Panc1 (cell line): ENCODE measurements around the gene TFF3. TPM values are rescaled to one million over a fixed set of nuclear protein-coding genes. Genes with fewer than 3 reads are reported as not detected.

ENCODE experiments used
- ATAC-seq: fragments of 200-7000 bp; cut with Tn5 transposase; 2 replicates; pipeline ENCODE4 v1.9.1; 2020; ENCODE audit warnings: mild to moderate bottlenecking, moderate library complexity
- BruUV-seq: library from RNA; stranded (reverse); fragments of 400-500 nt; replicated peaks from 2 replicates; lab custom pipeline; 2021; lab: Mats Ljungman, UMichigan
- CTCF ChIA-PET: fragments of 300-600 bp; sonication (Branson Sonifier 250); formaldehyde crosslinking; loops from one replicate; lab custom pipeline; 2022; ENCODE audit warnings: antibody characterized with exemption; lab: Charles Lee
- POLR2A ChIA-PET: fragments of 300-600 bp; sonication (Branson Sonifier 250); formaldehyde crosslinking; loops from one replicate; lab custom pipeline; 2022; ENCODE audit warnings: antibody characterized with exemption; lab: Charles Lee
- DNase-seq: peaks from one replicate; pipeline ENCODE4 v3.0.0-alpha.2; 2010; ENCODE audit warnings: low read depth, low spot score
- H3K27ac ChIP-seq: 2 replicates; pipeline ENCODE4 v1.5.1; 2011; ENCODE audit warnings: mild to moderate bottlenecking, low read length, inconsistent platforms
- H3K27me3 ChIP-seq: fragments of 200-500 bp; sonication (Bioruptor generic); 2 replicates; pipeline ENCODE4 v1.6.0; 2014; ENCODE audit warnings: low read length, inconsistent platforms; ENCODE audit not compliant: control insufficient read depth, insufficient read depth
- H3K36me3 ChIP-seq: fragments of 200-500 bp; sonication (Bioruptor generic); 2 replicates; pipeline ENCODE4 v1.5.1; 2014; ENCODE audit warnings: inconsistent platforms, mild to moderate bottlenecking, low read length, moderate library complexity; ENCODE audit not compliant: control insufficient read depth, insufficient read depth
- H3K4me1 ChIP-seq: 2 replicates; pipeline ENCODE4 v1.5.1; 2011; ENCODE audit warnings: inconsistent platforms, mild to moderate bottlenecking, low read length, moderate library complexity; ENCODE audit not compliant: control insufficient read depth, insufficient read depth
- H3K4me3 ChIP-seq, 2 experiments: 2 replicates each; pipeline ENCODE4 v1.5.1; 2011 to 2012; ENCODE audit warnings: low read depth in 2 of 2, low read length in 2 of 2, mild to moderate bottlenecking in 2 of 2, inconsistent platforms in 1 of 2, moderate library complexity in 1 of 2
- H3K9me3 ChIP-seq: fragments of 200-500 bp; sonication (Bioruptor generic); 2 replicates; pipeline ENCODE4 v1.5.1; 2014; ENCODE audit warnings: low read depth, mild to moderate bottlenecking, inconsistent platforms, low read length, moderate library complexity; ENCODE audit not compliant: control insufficient read depth, insufficient read depth
- CTCF ChIP-seq: fragments of 450-650 bp; IDR thresholded peaks from 2 replicates; pipeline ENCODE4 v1.5.1; 2017; ENCODE audit warnings: mild to moderate bottlenecking
- POLR2AphosphoS5 ChIP-seq: IDR thresholded peaks from 2 replicates; pipeline ENCODE4 v1.6.1; 2012; ENCODE audit warnings: mild to moderate bottlenecking, low read depth, low read length, moderate library complexity
- REST ChIP-seq, 2 experiments: IDR thresholded peaks; 2 replicates each; pipeline ENCODE4 v1.6.1; 2011 to 2012; ENCODE audit warnings: low read depth in 2 of 2, control low read depth in 1 of 2, low read length in 1 of 2, mild to moderate bottlenecking in 1 of 2, moderate library complexity in 1 of 2; ENCODE audit not compliant: insufficient read depth in 1 of 2
- SIN3A ChIP-seq: IDR thresholded peaks from 2 replicates; pipeline ENCODE4 v1.6.1; 2012; ENCODE audit warnings: low read depth, mild to moderate bottlenecking, low read length, moderate library complexity, borderline replicate concordance; ENCODE audit not compliant: insufficient read depth
- TCF7L2 ChIP-seq: IDR thresholded peaks from 2 replicates; pipeline ENCODE4 v1.6.1; 2011; ENCODE audit warnings: mild to moderate bottlenecking, low read depth, low read length, inconsistent platforms
- in situ Hi-C: cut with HindIII; loops from 2 replicates; pipeline ENCODE4 v1.10.0; 2016; ENCODE audit warnings: low sequenced_read_pairs, low pct_unique_long_range_greater_than_20kb
- intact Hi-C: fragments of 100-400 bp; cut with micrococcal nuclease; formaldehyde crosslinking; loops from one replicate; pipeline ENCODE4 v1.10.0; 2022; ENCODE audit not compliant: unreplicated experiment
- total RNA-seq: library from RNA; stranded (reverse); gene quantifications from one replicate; pipeline ENCODE4 v1.2.1, GENCODE V29; 2021; ENCODE audit not compliant: unreplicated experiment

Gene TFF3
- total RNA-seq, 1 experiment from 2014 or later, result 8.9 TPM

DNA sequence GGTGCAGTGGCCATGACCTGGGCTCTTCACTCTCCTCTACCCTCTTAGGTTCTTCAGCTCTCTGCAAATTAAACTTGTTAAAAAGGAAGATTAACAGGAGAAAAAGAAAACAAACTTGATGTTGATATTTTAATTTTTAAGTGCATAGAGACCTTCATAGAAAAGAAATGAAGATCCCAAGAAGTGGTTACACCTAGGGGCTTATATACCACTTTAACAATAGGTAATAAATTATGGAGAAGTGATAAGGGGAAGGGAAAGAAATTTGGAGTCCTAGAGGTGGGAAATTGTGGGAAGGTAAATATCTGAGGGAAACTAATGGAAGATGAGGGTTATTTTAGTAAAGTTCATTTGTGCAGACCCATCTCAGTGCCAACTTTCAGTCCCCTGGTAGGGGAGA, 16.5 kb upstream of the TFF3 start:
- no peaks in the 10 kb centered on the region for H3K36me3 ChIP-seq
- no peak overlapping the region for H3K4me3 ChIP-seq
- in situ Hi-C loops (no loop called here), intact Hi-C loops (no loop called here)
- H3K27ac ChIP-seq, result no peak overlapping the region
- TF ChIP-seq CTCF (no peak), SIN3A (no peak), REST (IDR thresholded peaks at IDR 0.05; ENCODE audit: insufficient read depth in 1 of 2, low read depth in 2 of 2, low read length in 1 of 2) (no peak), POLR2AphosphoS5 (no peak)
- H3K27me3 ChIP-seq, result peaks cover 2% of the 10 kb centered on the region; the same call in 1 of the 2 replicates
- H3K4me1 ChIP-seq, result no peaks in the 10 kb centered on the region
- ChIA-PET CTCF (no interaction called here), POLR2A (no interaction called here)
- BruUV-seq, result no TSS peak
- DNase-seq (no peak), ATAC-seq (no peak)
- no peaks in the 10 kb centered on the region for H3K9me3 ChIP-seq

GRCh38 chr21:42330380-42331371, 15.5 kb upstream of the TFF3 start:
- no peaks in the 10 kb centered on the region for H3K36me3 ChIP-seq
- no peak overlapping the region for H3K27ac ChIP-seq
- no peak overlapping the region for H3K4me3 ChIP-seq
- ChIA-PET CTCF (no interaction called here), POLR2A (no interaction called here)
- TF ChIP-seq REST (IDR thresholded peaks at IDR 0.05; ENCODE audit: insufficient read depth in 1 of 2, low read depth in 2 of 2, low read length in 1 of 2), result no peak
- TF ChIP-seq SIN3A, result no peak
- TF ChIP-seq TCF7L2, result no peak
- TF ChIP-seq CTCF, result no peak
- no peak for TF ChIP-seq POLR2AphosphoS5
- ATAC-seq, result no peak
- peaks cover 4% of the 10 kb centered on the region; the same call in 1 of the 2 replicates for H3K27me3 ChIP-seq
- BruUV-seq, result no TSS peak
- in situ Hi-C loops (no loop called here), intact Hi-C loops (no loop called here)
- H3K4me1 ChIP-seq, result no peaks in the 10 kb centered on the region
- DNase-seq, result no peak
- H3K9me3 ChIP-seq, result no peaks in the 10 kb centered on the region
